Activated T-cell treated with anti-CD3 and anti-CD28 coated beads for 24 hours (primary cell): ENCODE results near the gene MARCOL.

ENCODE experiments used
- DNase-seq: peaks from one replicate; pipeline ENCODE4 v3.0.0-alpha.2; 2020; ENCODE audit warnings: low read depth

The MARCOL gene, protein sequence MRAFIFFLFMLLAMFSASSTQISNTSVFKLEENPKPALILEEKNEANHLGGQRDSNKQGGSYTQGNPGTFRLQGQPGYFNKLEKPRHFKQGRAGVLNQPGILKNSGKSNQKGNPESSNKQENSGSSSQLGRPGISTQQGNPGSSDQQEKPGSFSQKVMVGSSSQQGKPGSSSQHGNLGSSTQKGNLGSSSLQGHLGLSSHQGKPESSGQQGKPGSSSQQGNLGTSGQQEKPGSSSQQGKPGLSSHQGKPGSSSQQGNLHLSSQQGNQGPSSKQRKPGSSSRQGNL

GRCh38 chr5:148238418-148238794 is at the start of gene MARCOL:
TSS of gene MARCOL (plus strand) at chr5:148238525. CDS start at chr5:148238598, 73 bp downstream.
- DNase-seq = no peak

DNA sequence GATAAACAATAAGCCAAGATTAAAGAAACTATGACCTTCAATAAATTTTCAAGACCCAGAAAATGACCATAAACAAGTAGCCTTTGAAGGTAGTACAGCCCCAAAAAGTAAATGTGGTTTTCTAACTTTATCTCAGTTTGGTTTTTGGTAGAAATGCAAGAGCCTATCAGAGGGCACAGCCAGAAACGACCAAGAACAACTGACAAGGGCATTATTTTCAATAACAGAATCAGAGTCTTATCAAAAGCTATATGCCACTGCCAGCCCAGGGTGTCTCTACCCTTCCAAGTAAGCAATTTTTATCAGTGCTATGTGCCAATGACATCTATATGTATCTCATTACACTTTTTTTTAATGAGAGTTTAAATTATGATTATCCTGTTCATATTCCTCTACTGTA is 47.3 kb upstream of the MARCOL start:
- no peak for DNase-seq

- no peak for DNase-seq
These were observed 45.1 kb upstream of the MARCOL start for GRCh38 chr5:148193202-148193601.

DNA sequence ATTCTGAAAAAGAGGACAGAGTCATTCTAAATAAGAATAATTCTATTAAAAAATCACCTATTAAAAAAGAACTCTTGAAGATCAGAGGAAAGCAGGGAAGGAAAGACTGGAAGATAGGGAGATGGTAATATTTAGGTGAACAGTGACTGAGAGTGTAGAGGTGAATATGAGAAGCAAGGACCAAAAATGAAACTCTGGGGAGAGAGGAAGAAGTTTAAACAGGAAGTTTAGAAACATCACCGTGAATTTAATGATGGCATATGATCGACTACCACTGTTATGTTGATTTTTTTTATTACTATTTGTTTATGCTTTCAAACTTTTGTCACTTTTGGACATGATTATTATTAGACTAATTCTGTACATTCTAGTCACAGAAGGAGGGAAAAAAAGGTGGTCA is 37.2 kb upstream of the MARCOL start:
- no peak for DNase-seq

GRCh38 chr5:148202531-148203203 is 35.7 kb upstream of the MARCOL start, which contains the start of gene SPINK6:
TSS of gene SPINK6 (plus strand) at chr5:148203042. CDS start at chr5:148203097, 55 bp downstream.
- no peak for DNase-seq

DNA sequence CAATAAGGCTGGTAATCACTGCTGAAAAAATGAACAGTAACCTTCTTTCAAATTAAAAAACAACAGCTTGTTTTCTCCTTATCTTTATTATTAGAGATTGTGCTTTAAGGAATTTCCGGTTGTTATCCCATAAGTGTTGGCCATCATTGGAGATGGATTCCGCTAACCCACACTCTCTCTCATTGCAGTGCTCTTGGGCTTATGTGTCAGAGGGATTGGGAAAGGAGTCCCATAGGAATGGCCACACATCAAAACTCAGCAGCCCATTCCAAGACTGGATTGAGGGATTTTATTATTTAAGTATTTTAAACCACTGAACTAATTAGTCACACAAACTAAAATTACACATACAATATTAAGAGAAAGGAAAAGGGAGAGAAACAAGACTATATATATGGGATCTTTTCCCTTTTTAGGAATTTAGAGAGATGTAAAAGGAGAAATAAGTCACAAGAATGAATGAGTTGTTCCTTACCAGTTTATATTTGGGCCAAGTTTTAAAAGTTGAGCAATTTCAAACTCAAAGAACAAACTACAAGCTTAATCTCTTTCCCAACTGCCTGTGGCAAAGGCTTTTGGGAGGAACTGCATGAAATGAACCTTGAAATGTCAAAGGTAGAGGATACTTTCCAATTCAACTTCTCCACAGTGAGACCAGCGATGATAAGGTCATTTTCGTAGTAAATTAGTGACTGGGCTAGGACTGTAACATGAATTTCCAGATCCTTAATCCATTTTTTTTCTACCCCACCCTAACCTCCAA is 33.1 kb upstream of the MARCOL start:
- DNase-seq = no peak

DNA sequence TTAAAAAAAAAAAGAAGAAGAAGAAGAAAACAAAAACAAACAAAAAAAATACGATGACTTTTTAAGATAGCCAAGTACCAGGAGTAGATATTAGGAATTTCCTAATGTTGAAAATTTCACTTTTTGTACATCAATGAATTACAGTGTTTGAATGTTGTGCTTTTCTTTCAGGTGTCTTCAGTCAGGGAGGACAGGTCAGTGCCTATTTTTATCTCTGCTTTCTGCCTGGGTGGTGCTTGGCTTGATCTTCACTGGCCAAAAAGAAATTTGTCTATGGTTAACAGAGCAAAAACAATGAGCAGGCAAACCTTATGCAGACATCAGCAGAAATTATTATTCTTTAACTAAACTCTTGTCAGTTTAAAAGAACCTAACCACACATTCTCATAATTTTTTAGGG is 32.5 kb upstream of the MARCOL start:
- DNase-seq = no peak

- no peak for DNase-seq
These were observed 31.7 kb upstream of the MARCOL start for GRCh38 chr5:148206620-148207019.

DNA sequence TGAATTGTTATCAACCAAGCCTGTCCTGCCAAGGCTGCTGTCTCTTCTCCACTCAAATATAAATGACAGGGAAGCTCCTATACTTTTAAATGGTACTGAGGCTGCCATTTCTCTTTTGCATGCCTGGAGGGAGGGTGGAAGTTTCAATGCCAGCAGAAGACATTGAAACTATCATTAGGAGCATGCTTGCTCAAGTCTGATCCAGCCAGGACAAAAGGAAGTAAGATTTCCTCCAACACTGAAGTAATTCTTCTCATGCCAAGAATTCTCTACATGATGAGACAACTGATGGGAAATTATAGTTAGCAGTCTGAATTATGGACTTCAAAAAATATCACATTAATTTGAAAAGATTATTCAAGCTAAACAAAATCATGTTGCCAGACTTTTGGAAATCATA is 30.1 kb upstream of the MARCOL start:
- no peak for DNase-seq

DNA sequence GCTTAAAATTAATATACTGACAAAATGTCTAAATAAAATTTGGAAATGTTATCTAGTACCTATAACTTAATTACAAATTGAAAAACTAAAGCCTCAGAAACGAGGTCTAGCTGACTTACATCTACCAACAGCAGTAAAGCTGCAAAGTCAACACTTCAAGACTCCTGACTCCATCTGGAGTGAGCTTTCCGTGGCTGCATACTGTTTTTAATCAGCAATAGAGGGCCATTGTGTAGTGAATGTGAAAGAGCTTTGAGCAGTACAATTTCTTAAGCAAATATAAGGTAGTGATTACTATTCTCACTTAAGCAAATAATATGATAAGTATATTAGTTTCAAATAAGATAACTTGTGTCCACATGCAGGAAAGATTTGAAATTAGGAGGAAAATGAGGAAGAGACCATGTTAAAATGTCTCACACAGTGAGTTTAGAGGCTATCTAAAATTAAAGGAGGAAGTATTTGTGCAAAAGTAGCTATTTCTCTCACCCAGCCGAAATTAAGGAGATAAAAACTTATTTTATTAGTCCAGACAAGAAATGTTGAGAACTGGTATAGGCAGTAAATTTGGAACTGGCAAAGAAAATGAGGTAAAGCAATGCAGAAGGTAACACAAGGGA is 29.1 kb upstream of the MARCOL start:
- DNase-seq = no peak

- no peak for DNase-seq
These were observed 23.6 kb upstream of the MARCOL start for GRCh38 chr5:148214665-148215185.

DNA sequence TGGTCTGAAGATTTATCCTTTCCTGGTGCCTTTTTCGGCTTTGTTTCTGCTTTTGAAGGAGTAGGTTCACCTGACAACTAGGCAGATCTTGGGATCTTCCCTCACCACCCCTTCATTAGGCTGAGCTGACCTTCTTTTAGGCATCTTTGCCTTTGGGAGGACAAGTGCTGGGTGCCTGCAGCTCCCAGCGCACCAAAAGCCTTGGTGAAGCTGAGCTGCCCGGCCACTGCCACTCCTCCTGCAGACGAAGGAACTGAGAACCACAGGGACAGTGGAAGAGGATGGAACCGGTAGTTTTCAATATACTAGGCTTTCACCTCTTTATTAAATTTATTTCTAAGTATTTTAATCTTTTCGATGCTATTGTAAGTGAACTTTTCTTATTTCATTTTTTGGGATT is 16.8 kb upstream of the MARCOL start:
- no peak for DNase-seq

GRCh38 chr5:148224117-148224742 is 14.1 kb upstream of the MARCOL start:
- no peak for DNase-seq

DNA sequence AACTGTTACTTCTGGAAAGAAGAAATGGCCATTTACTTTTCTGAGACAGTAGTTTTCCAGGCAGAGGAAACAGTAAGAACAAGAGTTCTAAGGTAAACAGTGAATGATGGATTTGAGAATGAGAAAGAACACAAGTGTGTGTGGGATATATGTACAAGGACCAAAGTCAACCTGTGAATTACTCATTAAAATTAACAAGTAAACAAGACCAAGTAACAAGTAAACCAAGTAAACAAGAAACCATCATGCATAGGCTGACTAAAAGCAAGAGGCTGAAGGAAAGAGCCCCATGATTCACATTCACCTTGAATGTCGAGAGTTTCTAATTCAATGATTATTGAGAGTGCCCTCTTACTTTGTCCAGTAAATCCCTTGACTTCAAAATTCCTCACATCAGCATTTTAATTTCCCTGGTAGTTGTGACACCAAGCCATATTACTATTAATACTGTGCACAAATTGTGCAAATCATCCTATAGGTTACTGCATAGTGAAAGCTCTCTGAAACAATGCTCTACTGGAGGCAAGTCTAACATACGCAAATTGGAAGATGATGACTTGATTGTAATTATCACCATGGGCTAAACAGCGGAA is 9.8 kb upstream of the MARCOL start:
- no peak for DNase-seq

GRCh38 chr5:148229840-148230239 is 8.5 kb upstream of the MARCOL start:
- DNase-seq = no peak

- DNase-seq = no peak
These were observed 8.1 kb upstream of the MARCOL start for GRCh38 chr5:148230240-148230639.

DNA sequence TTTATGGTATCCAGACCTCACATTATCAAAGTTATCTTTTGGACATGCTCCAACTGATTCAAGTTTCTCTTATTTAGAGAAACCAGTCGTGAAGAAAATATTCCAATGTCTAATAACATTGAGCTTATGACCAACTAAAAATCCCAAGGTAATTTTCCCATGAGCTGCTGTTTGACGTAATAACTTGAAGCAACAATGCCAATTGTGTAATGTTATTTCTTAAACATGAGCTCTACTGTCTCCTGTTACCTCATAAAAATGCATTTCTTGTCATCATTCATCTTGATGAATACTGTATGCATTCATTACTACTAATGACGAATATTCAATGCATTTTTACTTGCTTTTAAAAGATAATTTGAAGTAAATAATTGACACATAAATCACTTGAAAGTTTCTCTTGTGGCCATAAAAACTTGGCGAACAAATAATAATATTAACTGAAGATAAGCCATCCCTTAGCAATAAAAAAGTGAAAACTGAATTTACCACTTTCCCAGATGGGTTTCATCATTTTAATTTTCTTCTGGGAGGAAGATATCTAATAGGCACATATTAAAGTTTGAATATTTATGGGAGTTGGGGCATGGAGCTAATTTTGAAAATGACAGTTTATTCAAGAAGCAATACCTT is 424 bp upstream of the MARCOL start:
- no peak for DNase-seq

DNA sequence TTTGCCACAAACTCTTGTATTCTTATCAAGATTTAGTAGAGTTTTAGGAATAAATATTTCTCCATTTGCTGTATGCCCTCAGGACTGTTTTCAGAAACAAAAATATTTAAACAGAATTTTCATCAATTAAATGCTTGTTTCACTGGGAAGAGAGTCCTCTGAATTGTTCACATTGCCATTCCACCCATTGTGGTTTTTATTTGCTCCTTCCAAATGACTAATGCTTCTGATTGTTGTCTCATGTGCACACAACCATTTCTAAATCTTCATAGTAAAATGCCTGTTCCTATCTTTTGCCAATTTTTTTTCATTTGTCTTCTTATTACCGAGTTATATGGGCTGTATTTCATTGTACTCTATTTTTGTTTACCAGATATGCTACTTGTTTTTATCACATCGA is 10.6 kb downstream of the MARCOL start:
- DNase-seq = no peak

DNA sequence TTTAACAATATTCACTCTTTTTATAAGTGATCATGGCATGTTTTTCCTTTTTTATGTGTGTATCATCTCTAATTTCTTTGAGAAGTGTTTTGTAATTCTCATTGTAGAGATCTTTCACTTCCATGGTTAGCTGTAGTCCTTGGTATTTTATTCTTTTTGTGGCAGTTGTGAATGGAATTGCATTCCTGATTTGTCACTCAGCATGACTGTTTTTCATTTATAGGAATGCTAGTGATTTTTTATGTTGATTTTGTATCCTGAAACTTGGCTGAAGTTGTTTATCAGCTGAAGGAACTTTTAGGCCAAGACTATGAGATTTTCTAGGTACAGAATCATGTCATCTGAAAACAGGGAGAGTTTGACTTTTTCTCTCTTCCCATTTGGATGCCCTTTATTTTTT is 17.1 kb downstream of the MARCOL start:
- no peak for DNase-seq

DNA sequence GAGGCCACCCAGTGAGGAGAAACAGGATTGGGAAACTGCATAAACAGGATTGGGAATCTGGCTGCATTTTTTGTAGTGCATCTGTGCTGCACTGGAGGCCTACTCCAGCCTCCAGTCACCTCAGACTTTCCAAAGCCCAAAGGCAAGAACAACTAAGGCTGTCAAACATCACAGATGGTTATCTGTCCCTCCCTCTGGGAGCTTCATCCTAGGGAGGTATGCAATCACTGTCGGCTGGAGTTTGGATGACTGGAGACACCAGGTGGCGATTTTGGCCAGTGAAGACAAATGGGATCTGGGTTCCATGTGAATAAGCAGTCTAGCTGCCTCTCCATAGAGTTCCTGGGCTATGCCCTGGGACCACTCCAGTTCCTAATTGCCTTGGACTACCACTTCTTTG is 21.0 kb downstream of the MARCOL start:
- DNase-seq = no peak

GRCh38 chr5:148261221-148261620 is 22.9 kb downstream of the MARCOL start:
- no peak for DNase-seq
